AG10803 (cell line): ENCODE results near the gene DMBX1.

Experiments used
- DNase-seq: peaks from one replicate; pipeline ENCODE4 v3.0.0; 2010; ENCODE audit warnings: low read depth
- H3K4me3 ChIP-seq: 2 replicates; pipeline ENCODE4 v1.5.1; 2011; ENCODE audit warnings: mild to moderate bottlenecking, low read length, control low read depth
- CTCF ChIP-seq: conservative IDR thresholded peaks from 2 replicates; pipeline ENCODE4 v1.5.1; 2011; ENCODE audit warnings: mild to moderate bottlenecking, low read length, control low read depth, inconsistent platforms

Gene DMBX1

GRCh38 chr1:46453449-46453848, 36.2 kb upstream of the DMBX1 start:
- no peak for DNase-seq
- no peak overlapping the region for H3K4me3 ChIP-seq
- no peak for TF ChIP-seq CTCF

GRCh38 chr1:46455951-46456350, 33.7 kb upstream of the DMBX1 start:
- no peak for DNase-seq
- TF ChIP-seq CTCF = no peak
- no peak overlapping the region for H3K4me3 ChIP-seq

DNA sequence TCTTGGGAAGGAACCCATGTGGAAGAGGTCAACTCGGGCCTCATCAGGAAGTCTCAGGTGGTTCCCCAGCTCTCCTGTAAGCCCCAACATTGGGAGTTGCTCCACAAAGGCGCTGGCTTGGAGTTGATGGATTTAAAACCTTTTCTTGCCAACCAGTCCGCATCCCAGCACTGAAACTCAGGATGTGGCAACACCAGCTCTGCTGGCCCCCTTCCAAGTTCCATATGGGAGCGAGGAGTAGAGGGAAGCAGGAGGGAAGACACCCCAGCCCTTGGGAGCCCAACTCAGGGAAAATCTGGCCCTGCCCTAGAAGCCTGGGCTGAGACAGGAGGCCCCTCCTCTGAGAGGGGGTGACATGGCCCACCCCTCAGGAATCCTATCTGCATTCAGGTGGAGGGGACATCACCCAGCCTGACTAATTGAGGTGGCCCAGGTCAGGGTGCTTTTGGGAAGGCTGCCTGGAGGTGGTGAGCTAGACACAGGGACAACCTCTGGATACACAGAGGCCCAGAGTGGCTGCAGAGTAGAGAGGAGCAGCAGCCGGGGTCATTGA, 33.1 kb upstream of the DMBX1 start:
- no peak for TF ChIP-seq CTCF
- peak; percentile 34 for DNase-seq
- H3K4me3 ChIP-seq = no peak overlapping the region

- TF ChIP-seq CTCF = no peak
- H3K4me3 ChIP-seq = no peak overlapping the region
- DNase-seq = no peak
These were observed 32.5 kb upstream of the DMBX1 start for GRCh38 chr1:46457178-46457577.

GRCh38 chr1:46458190-46458589, 31.4 kb upstream of the DMBX1 start:
- no peak for DNase-seq
- no peak overlapping the region for H3K4me3 ChIP-seq
- TF ChIP-seq CTCF = no peak

- no peak for TF ChIP-seq CTCF
- no peak for DNase-seq
- no peak overlapping the region for H3K4me3 ChIP-seq
These were observed 30.8 kb upstream of the DMBX1 start for GRCh38 chr1:46458846-46459245.

DNA sequence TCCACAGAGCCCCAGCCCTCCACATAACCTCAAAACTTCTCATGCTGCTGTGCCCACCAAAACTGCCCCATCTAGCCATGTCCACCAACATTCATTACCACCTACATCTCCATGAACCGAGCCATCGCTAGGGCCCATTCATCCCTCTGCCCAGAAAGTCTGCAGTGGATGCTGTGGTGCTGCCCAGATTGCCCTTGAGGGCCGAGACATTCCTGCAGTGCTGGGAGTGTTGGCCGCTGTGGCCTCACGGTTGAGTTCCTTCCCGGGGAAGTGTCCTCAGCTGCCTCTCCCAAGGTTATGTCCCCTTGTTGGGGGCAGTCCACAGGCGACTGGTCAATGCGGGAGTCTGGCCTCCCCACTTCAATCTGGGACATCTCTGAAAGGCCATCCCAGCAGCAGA, 30.3 kb upstream of the DMBX1 start:
- no peak for TF ChIP-seq CTCF
- H3K4me3 ChIP-seq = no peak overlapping the region
- DNase-seq = no peak
